GM19452 (cell line): ENCODE data around the gene GPR55.
"Not testable (repeated sequence)": the region's sequence is repeated elsewhere in the genome, so short reads cannot be mapped to it uniquely, and the experiment has no call there.

Source experiments
- ATAC-seq: cut with Tn5 transposase; IDR thresholded peaks from one replicate; pipeline ENCODE4 v1.9.1; 2021; ENCODE audit not compliant: unreplicated experiment

The GPR55 gene

DNA sequence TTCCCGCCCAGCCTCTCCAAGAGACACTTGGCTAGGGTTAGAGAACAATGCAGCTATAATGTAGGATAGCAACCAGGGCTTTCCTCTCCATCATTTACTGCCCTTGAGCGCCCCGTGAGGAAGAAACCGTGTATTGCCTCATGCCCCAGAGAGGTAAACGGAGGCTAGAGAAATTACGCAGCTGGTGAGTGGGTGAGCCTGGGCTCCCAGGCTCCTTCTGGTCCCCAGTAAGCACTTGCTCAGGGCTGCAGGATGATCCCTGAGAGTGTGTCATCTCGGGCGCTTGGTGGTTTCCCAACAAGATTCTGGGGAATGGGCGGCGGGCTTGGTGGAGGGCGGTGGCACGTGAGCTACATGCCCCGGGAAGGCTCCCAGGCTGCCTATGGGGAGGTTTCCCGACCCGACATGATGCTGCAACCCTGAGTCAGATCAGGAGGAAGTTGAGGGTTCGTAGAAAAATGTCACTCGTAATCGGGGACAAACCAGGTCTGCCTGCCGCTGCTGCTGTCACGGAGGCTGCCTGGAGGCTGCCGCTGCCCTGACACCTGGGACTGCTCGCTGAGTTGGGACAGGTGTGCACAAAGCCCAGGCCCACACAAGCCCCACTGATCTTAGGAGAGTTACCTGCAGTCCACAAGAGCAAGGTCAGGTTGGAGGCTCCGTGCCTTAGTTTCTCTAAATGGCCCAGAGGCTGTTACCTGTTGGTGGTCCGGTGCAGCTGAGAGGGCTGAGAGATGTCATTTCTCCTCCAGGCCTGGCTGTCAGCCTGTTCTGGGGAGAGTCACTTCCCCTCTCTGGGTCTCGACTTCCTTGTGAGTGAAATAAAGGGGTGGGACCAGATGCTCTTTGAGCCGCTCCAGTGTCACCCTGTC lies at the start of gene GPR55:
Gene GPR55, minus strand, starts transcription at position 773 of the 872 bp plus-strand sequence. CDS start 14,280 bp downstream, outside the sequence.
- peak; percentile 39 for ATAC-seq

DNA sequence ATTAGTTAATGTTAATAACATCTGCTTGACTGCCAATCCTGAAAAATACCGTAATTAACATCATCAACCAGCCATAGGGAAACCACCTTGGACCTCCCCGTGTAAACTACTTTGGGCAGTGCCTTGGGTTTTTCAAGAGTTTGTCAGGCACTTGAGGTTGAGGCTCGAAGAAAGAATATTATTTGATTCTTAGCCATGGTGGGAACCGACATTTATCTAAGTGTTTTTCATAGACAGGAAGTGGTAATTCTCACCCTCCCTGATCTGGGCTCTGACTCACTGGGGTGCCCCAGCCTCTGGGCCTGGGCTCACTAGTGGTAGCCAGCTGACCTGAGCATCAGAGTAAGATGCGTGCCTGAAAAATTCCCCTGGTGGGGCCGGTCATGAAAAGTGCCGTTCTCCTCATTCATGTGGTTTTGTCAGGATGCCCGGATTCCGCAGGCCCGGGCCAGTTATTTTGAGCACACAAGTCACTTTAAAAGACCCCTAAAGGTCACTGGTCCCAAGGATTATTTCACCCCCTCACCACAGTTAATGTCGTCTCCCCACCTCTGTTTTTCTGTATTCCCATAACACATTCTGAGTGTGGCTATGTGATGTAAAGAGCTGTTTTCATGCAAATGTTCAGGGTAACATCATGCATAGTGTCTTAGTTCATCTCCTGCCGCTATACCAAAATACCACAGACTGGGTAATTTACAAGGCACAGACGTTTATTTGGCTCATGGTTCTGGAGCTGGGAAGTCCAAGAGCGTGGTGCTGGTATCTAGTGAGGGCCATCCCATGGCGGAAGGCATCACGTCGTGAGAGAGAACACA lies 49.3 kb upstream of the GPR55 start:
- ATAC-seq: peak; percentile 89

GRCh38 chr2:230972046-230972445 lies 47.0 kb upstream of the GPR55 start:
- ATAC-seq: no peak

- ATAC-seq: no peak
These were observed 44.6 kb upstream of the GPR55 start for GRCh38 chr2:230969659-230970015.

DNA sequence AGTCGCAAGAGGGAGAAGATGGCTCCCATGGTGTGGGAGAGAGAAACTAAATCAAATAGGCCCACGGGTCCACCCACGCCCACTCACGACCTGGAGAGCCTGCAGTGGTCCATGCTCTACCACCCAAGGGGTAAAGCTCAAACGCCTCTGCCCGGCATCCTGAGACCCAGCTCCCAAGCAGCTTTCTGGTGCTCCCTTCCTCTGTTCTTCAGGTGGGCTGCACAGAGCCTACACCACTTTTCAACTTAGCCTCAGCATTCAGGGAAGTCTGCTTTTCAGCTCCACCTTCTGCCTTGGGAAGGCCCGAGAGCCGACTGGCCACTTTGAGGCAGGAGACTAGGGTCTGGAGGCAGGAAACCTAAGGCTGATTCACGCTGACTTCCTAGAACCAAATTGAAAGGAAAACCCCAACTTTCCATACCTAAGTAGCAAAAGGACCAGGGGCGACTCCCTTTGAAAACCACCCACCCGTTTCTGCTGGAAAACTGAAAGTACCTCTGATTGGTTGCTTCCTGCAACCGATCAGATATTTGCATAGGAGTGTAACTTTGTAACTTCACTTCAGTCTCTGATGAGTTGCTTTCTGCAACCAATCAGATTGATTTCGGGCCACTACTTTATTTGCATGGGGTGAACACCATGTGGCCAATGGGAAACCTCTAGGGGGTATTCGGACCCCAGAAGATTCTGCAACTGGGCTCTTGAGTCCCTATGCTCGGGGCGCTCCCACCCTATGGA lies 44.0 kb upstream of the GPR55 start:
- ATAC-seq: no peak

GRCh38 chr2:230968314-230968713 lies 43.3 kb upstream of the GPR55 start:
- not testable (repeated sequence) for ATAC-seq

GRCh38 chr2:230967113-230967512 lies 42.1 kb upstream of the GPR55 start:
- ATAC-seq: no peak

DNA sequence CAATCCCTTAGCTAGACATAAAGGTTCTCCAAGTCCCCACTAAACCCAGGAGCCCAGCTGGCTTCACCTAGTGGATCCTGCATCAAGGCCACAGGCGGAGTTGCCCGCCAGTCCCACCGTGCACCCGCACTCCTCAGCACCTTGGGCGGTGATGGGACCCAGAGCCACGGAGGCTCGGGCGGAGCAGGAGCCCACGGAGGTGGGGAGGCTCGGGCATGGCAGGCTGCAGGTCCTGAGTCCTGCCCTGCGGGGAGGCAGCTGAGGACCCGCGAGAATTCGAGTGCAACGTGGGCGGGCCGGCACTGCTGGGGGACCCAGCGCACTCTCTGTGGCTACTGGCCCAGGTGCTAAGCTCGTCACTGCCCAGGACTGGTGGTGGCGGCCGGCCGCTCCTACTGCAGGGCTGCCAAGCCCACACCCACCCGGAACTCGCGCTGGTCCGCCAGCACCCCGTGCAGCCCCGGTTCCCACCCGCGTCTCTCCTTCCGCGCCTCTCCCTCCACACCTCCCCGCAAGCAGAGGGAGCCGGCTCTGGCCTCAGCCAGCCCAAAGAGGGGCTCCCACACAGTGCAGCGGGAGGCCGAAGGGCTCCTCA lies 39.2 kb upstream of the GPR55 start:
- no peak for ATAC-seq

DNA sequence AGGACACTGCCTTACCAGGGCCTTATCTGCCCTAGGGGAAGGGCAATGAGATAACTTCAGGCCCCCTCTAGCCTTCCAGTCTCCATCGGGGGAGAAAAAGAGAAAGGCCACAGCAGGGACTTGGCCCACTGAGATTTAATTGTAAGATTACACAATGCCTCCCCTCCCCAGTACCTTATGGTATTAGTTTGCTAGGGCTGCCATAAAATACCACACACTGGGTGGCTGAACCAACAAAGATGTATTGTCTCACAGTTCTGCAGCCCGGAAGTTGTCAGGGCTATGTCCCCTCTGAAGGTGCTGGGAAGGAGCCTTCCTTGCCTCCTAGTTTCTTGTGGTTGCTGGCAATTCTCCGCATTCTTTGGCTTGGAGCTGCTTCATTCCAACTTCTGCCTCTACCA lies 36.0 kb upstream of the GPR55 start:
- ATAC-seq: no peak

GRCh38 chr2:230960026-230960425 lies 35.0 kb upstream of the GPR55 start:
- no peak for ATAC-seq

GRCh38 chr2:230958820-230959756 lies 34.0 kb upstream of the GPR55 start:
- no peak for ATAC-seq

GRCh38 chr2:230957756-230958391 lies 32.8 kb upstream of the GPR55 start:
- ATAC-seq: no peak

DNA sequence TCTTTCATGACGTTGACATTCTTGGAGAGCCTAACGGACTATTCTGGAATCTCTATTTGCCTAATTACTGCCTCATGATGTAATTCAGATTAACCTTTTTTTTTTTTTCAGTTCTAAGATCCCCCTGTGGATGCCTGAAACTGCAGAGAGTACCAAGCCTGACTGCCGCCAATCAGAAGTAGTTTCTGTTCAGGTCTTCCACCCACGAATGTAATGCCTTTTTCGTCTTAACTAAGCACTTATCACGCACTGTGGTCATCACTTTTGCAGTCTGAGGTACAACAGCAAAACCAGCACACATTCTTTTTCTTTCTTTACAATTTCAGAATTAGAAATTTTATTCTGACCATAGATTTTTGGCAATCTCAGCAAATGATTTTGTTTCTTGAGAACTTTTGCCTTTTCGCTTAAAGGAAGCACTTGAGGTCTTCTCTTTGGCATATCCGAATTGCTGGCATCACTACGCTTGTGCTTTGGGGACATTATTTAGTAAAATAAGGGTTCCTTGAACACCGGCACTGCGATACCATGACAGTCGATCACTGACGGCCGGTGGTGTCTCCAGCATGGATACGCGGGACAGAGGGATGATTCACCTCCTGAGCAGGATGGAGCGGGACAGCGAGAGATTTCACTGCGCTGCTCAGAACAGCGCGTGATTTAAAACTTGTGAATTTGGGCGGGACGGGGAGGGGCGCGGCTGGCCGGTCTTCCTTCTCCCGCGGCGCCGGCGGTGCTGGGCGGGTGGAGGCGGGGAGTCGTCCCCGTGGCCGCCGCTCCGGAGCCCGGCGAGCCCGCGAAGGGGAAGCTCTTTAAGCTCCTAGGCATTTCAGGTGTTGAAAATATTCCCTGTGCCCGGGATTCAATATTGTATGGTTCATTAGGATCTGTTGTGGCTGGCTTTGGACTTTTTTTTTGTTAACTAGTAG lies 32.0 kb upstream of the GPR55 start:
- ATAC-seq: peak; percentile 66

DNA sequence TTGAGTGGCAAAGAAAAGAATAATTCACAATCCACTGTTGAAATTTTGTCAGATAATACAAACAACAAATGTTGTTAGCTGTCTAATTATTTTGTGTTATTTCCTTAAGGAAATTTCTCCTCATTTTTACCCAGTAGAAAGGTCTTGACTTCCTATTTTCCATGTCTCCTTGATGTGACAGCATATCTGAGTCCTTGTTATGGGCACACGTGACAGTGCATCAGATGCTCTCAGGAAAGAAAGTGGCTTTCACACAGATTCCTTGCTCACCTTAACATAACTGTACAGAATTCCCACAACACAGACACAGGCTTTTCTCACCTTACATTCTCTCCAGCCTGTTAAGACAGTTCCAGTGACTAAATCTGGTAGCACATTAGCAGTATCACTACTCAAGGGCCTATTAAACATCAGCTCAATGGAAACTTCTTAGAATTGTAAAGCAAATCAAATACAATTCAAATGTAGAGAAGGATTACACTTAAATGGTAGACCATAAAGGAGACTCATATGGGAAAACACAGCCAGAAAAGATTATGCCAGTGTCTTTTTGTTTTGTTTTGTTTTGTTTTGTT lies 30.2 kb upstream of the GPR55 start:
- ATAC-seq: no peak

DNA sequence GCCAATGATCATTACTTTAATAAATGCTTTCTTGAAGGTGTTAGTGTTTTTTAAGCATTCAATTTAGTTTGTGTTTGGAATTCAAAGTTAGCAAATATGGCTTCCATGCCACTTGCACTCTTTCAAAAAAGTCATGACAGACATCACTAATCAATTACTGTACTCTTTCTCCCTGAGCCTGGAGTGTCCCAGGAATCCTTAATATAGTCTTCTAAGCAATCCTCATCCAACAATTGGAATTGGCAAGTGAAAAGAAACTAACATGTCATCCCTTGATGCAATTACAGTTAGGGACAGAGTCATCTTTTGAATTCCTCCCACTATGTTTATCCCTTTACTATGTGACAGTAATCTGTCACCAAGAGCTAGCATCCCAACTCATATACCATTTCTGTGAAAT lies 29.7 kb upstream of the GPR55 start:
- no peak for ATAC-seq

- no peak for ATAC-seq
These were observed 28.8 kb upstream of the GPR55 start for GRCh38 chr2:230953845-230954244.

- no peak for ATAC-seq
These were observed 27.3 kb upstream of the GPR55 start for GRCh38 chr2:230952226-230952956.
